ENCODE results near the gene ETV7. TPM values are rescaled to one million over a fixed set of nuclear protein-coding genes. Genes with fewer than 3 reads are reported as not detected.
"Not testable (repeated sequence)": the region's sequence is repeated elsewhere in the genome, so short reads cannot be mapped to it uniquely, and the experiment has no call there.

The ETV7 gene
- total RNA-seq, 1 experiment from 2014 or later, result 19.0 TPM

DNA sequence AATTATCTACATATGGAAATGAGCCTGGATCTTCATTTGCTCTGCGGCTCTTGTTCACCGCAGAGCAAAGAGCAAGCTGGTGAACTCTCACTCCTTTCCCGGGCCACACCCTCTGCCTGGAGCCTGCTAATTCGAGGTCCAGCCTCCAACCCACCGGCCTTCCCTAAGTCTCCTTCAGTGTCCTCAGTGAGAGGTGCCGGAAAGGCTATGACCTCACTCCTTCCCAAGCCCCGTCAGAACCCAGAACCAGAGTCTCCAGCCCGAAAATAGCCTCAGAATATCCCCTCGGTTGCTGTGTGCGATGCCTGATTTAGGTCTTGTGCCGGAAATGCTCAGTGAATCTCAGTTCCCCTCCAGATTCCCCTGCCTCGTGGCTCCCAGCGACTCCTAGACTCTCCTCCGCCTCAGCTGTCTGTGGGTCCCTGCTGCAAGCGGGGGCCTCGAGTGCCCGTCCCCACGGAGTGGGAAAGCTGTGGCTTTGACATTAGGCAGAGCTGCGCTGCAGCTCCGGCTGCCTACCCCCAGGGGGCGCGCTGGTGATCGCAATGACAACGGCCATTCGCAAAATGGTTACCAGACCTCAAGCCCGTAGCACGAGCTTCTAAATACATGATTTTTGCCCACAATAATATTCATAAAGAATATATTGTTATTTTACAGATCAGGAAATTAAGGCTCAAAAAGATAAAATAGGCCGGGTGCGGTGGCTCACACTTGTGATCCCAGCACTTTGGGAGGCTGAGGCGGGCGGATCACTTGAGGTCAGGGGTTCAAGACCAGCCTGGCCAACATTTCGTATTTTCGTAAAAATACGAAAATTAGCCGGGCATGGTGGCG lies 46.6 kb downstream of the ETV7 start:
- DNase-seq (ENCODE audit: low read depth), result peak; percentile 66

GRCh38 chr6:36340306-36340617 lies 47.2 kb downstream of the ETV7 start:
- DNase-seq (ENCODE audit: low read depth), result no peak

- DNase-seq (ENCODE audit: low read depth), result no peak
Observed at GRCh38 chr6:36339146-36339545, 48.3 kb downstream of the ETV7 start.

- DNase-seq (ENCODE audit: low read depth), result not testable (repeated sequence)
Observed at GRCh38 chr6:36338223-36338622, 49.2 kb downstream of the ETV7 start.

GRCh38 chr6:36337814-36338213 lies 49.7 kb downstream of the ETV7 start:
- no peak for DNase-seq (ENCODE audit: low read depth)

DNA sequence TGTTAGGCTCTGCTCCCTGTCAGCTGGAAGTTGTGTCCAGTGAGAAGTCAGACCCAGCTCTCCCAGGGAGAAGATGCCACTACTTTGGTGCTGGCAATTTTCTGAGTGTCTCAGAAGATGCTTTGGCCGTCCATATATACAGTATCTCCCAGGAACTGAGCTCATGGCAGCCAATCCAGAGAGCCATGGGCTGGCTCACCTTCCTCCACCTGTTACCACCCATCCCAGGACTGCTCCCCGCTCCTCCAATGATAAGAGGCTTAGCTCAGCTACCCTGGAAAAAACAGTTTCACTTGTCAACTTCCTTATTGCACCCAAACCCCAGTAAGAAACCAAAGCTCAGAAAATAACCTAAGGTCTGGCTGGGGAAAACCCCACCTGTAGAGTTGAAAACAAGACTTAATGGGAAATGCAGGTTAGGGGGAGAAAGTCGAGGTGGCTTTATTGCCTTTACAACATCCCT lies 50.7 kb downstream of the ETV7 start, which contains the start of gene BNIP5:
Gene BNIP5, minus strand, starts transcription at position 110 of the 463 bp plus-strand sequence. CDS start 6,198 bp downstream, outside the sequence.
- DNase-seq (ENCODE audit: low read depth), result no peak

DNA sequence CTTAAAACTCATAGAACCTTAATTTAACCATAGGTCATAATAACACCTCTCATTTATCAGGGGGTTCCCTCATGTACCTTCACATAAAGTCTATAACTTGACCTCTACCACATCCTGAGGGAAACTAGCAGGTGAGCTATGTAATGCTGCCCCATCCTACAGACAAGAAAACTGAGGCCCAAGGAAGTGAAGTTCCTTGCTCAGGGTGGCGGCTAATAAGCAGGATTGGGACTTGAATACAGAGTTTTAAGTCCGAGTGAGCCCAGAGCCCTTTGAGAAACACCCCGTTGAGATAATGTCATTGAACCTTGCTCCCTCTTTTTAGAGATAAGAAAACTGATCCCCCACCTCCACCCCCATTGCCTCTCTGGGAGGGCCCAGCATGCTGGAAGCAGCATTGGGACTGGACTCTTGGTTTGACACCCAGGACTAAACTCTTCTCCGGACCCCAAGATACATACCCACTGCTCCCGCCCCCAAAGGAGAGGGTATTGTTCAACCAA lies 51.2 kb downstream of the ETV7 start:
- DNase-seq (ENCODE audit: low read depth), result no peak

DNA sequence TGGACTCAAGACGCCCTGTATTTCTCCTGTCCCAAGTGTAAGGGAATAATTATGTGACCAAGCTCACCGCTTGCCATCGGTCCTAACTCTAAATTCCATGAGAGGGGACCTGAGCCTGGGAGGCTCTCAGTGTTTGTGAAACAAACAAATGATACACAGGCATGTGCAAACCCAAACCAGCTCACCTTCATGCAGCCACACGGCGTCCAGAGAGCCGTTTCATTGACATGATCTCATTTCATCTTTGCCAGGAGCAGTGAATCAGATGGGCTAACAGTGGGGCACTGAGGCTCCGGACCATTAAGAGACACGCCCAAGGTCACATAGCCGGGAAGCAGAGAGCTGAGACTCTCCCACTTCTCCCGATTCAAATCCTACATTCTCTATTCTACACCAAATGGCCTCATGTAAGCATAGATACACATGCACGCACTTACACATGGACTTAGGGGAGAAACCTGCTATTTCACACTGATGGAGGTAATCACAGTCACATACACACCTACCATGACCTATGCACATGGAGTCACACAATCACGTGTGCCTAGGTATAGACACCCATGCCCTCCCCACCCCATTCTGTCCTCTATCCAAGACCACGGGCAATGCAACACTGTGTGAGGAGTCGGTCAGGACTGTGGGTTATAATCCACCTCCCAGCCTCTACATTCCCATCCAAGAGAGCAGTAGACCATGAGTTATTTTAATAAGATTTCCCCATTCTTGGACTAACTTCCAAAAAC lies 51.8 kb downstream of the ETV7 start:
- DNase-seq (ENCODE audit: low read depth), result no peak

GRCh38 chr6:36334832-36335459 lies 52.5 kb downstream of the ETV7 start:
- DNase-seq (ENCODE audit: low read depth), result peak; percentile 31

- no peak for DNase-seq (ENCODE audit: low read depth)
Observed at GRCh38 chr6:36333931-36334725, 53.3 kb downstream of the ETV7 start.

DNA sequence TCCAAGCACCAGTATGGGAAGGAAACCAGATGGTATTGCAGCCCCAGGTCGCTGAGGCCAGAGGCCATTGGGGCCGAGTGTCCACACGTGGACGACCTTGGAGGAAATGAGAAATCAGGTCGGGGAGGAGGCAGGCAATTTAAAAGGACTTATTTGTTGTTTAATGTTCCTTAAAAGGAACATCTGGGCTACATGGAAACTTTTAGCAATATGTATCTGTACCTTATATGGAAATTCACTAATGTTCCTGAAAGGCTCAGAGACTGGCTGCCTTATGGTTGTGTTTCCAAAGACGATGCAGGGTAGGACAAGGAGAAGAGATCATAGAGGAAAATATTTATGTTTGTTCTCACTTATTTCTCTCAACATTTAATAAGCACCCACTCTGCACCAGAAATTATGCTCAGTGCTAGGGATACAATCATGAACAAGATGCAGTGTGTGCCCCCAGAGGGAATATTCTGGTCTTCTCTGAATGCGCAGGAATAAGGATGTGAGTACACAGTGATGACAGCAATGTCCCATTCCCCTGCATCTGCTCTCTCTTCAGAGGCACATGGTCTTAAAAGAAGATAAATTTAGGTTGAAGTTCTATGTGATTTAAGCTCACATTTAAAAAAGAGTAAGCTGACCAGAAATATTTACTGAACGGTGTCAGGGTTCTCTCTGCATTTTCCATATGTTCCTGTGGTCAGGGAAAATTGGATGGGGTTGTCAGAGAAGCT lies 54.1 kb downstream of the ETV7 start:
- DNase-seq (ENCODE audit: low read depth), result no peak

GRCh38 chr6:36331381-36331780 lies 56.1 kb downstream of the ETV7 start:
- DNase-seq (ENCODE audit: low read depth), result no peak

- no peak for DNase-seq (ENCODE audit: low read depth)
Observed at GRCh38 chr6:36330366-36330765, 57.1 kb downstream of the ETV7 start.

GRCh38 chr6:36329798-36330291 lies 57.6 kb downstream of the ETV7 start:
- DNase-seq (ENCODE audit: low read depth), result no peak

GRCh38 chr6:36328600-36328999 lies 58.9 kb downstream of the ETV7 start:
- DNase-seq (ENCODE audit: low read depth), result no peak

GRCh38 chr6:36327919-36328236 lies 59.6 kb downstream of the ETV7 start:
- DNase-seq (ENCODE audit: low read depth), result no peak

GRCh38 chr6:36327226-36327918 lies 60.1 kb downstream of the ETV7 start:
- no peak for DNase-seq (ENCODE audit: low read depth)

GRCh38 chr6:36326356-36326995 lies 61.0 kb downstream of the ETV7 start:
- no peak for DNase-seq (ENCODE audit: low read depth)

- DNase-seq (ENCODE audit: low read depth), result no peak
Observed at GRCh38 chr6:36324715-36325114, 62.8 kb downstream of the ETV7 start.

GRCh38 chr6:36324191-36324590 lies 63.3 kb downstream of the ETV7 start:
- no peak for DNase-seq (ENCODE audit: low read depth)
